HFF-Myc (cell line): ENCODE data around the gene WFDC6.

Experiments used
- DNase-seq: peaks from one replicate; pipeline ENCODE4 v3.0.0-alpha.2; 2011; ENCODE audit warnings: low read depth; ENCODE audit errors: extremely low read depth
- H3K4me3 ChIP-seq: replicated peaks from 2 replicates; pipeline ENCODE4 v1.5.1; 2011; ENCODE audit warnings: low read depth, mild to moderate bottlenecking, control low read depth, low read length
- TF ChIP-seq, protein P1 (sequence below): IDR thresholded peaks from 2 replicates; pipeline ENCODE4 v1.5.1; 2012; ENCODE audit warnings: mild to moderate bottlenecking, low read depth, low read length, control low read depth; ENCODE audit errors: missing control alignments

WFDC6 gene

DNA sequence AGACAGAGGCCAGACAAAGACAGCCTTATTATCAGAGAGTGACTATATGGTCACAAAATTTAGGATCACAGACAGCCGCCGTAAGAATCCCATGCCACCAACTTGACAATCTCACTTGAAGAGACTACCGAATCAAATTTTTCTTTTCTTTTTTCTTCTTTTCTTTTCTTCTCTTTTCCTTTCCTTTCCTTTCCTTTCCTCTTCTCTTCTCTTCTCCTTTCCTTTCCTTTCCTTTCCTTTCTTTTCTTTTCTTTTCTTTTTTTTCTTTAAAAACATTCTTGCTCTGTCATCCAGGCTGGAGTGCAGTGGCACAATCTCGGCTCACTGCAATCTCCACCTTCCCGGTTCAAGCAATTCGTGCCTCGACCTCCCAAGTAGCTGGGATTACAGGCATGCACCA lies 9.1 kb upstream of the WFDC6 start:
- DNase-seq, result no peak
- no peak overlapping the region for H3K4me3 ChIP-seq
- TF ChIP-seq, protein P1, sequence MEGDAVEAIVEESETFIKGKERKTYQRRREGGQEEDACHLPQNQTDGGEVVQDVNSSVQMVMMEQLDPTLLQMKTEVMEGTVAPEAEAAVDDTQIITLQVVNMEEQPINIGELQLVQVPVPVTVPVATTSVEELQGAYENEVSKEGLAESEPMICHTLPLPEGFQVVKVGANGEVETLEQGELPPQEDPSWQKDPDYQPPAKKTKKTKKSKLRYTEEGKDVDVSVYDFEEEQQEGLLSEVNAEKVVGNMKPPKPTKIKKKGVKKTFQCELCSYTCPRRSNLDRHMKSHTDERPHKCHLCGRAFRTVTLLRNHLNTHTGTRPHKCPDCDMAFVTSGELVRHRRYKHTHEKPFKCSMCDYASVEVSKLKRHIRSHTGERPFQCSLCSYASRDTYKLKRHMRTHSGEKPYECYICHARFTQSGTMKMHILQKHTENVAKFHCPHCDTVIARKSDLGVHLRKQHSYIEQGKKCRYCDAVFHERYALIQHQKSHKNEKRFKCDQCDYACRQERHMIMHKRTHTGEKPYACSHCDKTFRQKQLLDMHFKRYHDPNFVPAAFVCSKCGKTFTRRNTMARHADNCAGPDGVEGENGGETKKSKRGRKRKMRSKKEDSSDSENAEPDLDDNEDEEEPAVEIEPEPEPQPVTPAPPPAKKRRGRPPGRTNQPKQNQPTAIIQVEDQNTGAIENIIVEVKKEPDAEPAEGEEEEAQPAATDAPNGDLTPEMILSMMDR, result no peak

DNA sequence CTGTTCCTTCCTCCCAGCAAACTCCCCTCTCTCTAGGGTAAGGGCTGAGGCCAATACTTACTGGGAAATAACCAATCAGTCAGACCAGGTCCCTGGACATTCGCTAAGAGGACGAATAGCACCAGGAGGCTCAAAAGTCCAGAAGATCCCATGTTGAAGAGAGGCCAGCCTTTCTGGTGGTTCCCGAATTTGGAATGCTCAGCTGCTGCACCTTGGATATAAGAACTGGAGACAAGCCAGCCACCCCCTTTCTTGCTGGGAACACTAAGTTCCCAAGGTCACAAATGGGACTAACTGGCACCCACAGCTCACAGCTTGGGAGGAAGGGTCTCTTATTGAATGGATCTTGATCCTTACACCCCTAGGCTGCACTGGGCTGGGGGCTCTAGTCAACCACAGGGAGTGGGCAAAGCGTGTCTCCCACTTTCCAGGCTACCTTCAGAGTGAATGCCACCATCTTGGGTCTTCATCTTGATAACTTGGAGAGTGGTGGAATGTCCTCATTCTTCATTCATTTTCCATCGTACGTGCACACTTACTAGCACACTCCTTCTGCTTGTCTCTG lies 8.0 kb upstream of the WFDC6 start, which contains the start of gene EPPIN:
Gene EPPIN, minus strand, starts transcription at position 196 of the 565 bp plus-strand sequence. Its CDS starts 44 bp downstream, at position 152.
- TF ChIP-seq, protein P1, result no peak
- DNase-seq, result no peak

DNA sequence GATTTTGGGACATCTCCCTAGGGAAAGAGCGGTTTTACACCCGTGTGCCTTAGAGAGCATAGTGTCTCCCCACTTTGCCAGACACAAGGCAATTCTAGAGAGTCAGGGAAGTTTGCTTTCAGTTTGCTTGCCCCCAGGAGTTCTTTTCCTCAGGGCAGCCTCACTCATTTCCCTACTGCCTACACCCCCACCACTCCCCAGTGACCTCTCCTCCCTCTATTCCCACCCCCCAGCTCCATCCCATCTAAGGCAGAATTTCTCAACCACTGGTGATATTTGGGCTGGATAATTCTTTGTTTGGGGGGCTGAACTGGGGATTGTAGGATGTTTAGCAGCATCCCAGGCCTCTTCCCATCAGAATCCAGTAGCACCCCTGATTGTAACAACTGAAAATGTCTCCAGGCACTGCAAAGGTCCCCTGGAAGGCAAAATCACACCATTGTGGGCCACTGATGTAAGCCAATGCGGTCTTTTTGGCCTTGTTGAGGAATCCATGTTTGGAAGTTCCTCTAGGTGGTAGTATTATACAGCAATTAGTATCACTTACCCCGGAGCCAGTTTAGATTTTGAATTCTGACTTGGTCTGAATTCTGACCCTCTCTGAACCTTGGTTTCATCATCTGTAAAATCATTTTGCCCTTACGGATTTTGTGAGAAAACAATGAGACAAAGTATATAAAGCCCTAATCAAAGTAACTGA lies 6.6 kb upstream of the WFDC6 start:
- peak; percentile 7 for DNase-seq
- TF ChIP-seq, protein P1, result peak; percentile 31

More for the DNA sequence above, 8.0 kb upstream of the WFDC6 start, which contains the start of gene EPPIN:
- H3K4me3 ChIP-seq, result no peak within 1 kb of the TSS

DNA sequence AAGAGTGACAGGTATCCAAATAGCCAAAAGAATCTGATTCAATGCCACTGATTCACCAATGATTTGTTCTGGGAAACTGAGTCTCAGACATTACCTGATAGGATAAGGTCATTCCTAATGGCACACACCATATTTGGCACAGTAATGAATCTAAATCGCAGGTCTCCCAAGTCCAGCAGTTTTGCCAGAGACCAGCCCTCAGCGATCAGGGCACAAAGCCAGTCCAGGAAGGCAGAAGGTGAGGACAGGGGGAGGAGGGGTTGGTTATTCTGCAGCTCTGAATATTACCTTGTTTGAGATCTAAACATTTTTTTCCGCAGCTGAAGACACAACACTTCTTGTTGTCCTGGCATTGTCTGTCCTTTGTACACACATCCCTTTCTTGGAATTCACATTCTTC lies 6.1 kb upstream of the WFDC6 start:
- no peak for DNase-seq
- TF ChIP-seq, protein P1, result no peak

More for the DNA sequence above, 6.6 kb upstream of the WFDC6 start:
- no peak overlapping the region for H3K4me3 ChIP-seq

DNA sequence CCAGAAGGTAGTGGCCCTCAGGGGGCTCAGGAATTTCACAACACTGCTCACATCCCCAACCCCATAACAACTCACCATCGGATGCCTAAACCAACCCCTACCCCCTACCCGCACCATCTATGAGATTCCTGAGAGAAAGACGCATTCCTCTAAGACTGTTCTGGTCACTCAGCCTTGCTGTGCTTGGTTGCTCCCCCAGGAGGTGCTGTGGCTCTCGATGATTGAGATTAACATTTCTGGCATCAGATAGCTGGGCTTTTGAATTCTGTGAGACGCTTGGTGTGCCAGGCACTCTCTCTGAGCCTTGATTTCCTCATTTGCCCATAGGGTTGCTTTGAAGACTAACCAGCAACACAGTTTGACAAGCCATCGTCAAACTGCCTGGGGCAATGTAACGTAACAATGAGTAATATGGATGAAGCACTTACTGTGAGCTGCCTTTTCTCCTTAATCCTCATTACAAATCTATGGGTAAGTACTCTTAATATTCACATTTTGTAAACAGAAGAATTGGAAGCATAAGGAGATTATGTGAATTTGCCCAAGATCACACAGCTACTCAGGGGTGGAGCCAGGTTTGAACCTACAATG lies 978 bp downstream of the WFDC6 start:
- no peak for DNase-seq
- H3K4me3 ChIP-seq, result no peak overlapping the region
- TF ChIP-seq, protein P1, result peak; percentile 18

More for the DNA sequence above, 6.1 kb upstream of the WFDC6 start:
- H3K4me3 ChIP-seq, result no peak overlapping the region

DNA sequence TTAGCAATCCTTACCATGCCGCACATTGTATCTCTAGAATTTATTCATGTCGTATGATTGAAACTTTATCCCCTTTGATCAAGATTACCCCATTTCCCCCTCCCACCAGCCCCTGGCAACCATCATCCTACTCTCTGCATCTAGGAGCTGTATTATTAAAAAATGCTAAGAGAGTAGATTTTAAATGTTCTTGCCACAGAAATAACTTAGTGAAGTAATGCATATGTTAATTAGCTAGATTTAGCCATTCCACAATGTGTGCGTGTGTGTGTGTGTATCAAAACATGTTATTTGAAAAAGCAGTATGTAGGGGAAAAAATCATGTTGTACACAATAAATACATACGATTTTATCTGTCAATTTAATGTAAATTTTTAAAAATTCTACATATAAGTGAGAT lies 12.0 kb downstream of the WFDC6 start:
- no peak for DNase-seq
- no peak overlapping the region for H3K4me3 ChIP-seq
- TF ChIP-seq, protein P1, result no peak
